Metanephros (tissue), 2 donors: ENCODE data around the gene DIP2B. TPM values are rescaled to one million over a fixed set of nuclear protein-coding genes. Genes with fewer than 3 reads are reported as not detected.

Experiments
- small RNA-seq: library from RNA; depleted of rRNA; stranded (forward); fragments of <200 nt; gene quantifications from one replicate; pipeline ENCODE3, GENCODE V24; 2014; ENCODE audit warnings: low replicate concordance
- total RNA-seq: library from RNA; depleted of rRNA; stranded (reverse); fragments of >200 nt; gene quantifications from one replicate; pipeline ENCODE4 v1.2.3, GENCODE V29; 2014

The DIP2B gene
- total RNA-seq = 42.4 TPM

GRCh38 chr12:50504798-50505674 is at the start of gene DIP2B:
TSS of gene DIP2B (plus strand) at chr12:50504985. CDS start at chr12:50505141, 156 bp downstream.

GRCh38 chr12:50763639-50764285 is 259.0 kb downstream of the DIP2B start, which contains the start of gene ATF1:
TSS of gene ATF1 (plus strand) at chr12:50764101. CDS start at chr12:50780146, 16,045 bp downstream.

Small RNA genes within 50 kb of the gene (small RNA-seq; reads per million reads assigned to genes)
- gene RF00019 (not detected), gene RNU6-238P (not detected), gene RNU6-769P (not detected)

Other genes with a start within 250 kb of the DIP2B start
- 62.8 TPM for gene LIMA1, start 221.5 kb upstream of the DIP2B start, total RNA-seq
- not detected for gene FAM186A, start 108.4 kb upstream of the DIP2B start, total RNA-seq
- gene LARP4, start 104.1 kb upstream of the DIP2B start, total RNA-seq = 46.8 TPM